Astrocyte (in vitro differentiated cells and primary cell): ENCODE measurements around the gene OR11H7. TPM values are rescaled to one million over a fixed set of nuclear protein-coding genes. Genes with fewer than 3 reads are reported as not detected.
"Not testable (repeated sequence)": the region's sequence is repeated elsewhere in the genome, so short reads cannot be mapped to it uniquely, and the experiment has no call there.

Experiments used
- DNase-seq: peaks from one replicate; pipeline ENCODE4 v3.0.0-alpha.2; 2010; ENCODE audit warnings: low read depth
- FAIRE-seq: peaks from 2 replicates; lab custom pipeline; 2011; peaks lifted over from hg19 to GRCh38; lab: Jason Lieb, UNC
- H2AFZ ChIP-seq: 2 replicates; pipeline ENCODE4 v1.6.0; 2012; ENCODE audit warnings: low read depth, low read length, inconsistent platforms
- H3K27ac ChIP-seq: 2 replicates; pipeline ENCODE4 v1.5.1; 2011; ENCODE audit warnings: low read depth, low read length, inconsistent platforms
- H3K27me3 ChIP-seq: 2 replicates; pipeline ENCODE4 v1.6.0; 2011; ENCODE audit warnings: low read length, inconsistent platforms; ENCODE audit not compliant: insufficient read depth
- H3K36me3 ChIP-seq: 2 replicates; pipeline ENCODE4 v1.5.1; 2011; ENCODE audit warnings: low read length, inconsistent platforms; ENCODE audit not compliant: insufficient read depth
- H3K4me1 ChIP-seq: 2 replicates; pipeline ENCODE4 v1.5.1; 2011; ENCODE audit warnings: low read length, inconsistent platforms; ENCODE audit not compliant: insufficient read depth
- H3K4me2 ChIP-seq: 2 replicates; pipeline ENCODE4 v1.6.0; 2012; ENCODE audit warnings: low read length, inconsistent platforms
- H3K4me3 ChIP-seq: 2 replicates; pipeline ENCODE4 v1.5.1; 2011; ENCODE audit warnings: low read depth, mild to moderate bottlenecking, low read length, inconsistent platforms; ENCODE audit not compliant: insufficient read depth
- H3K79me2 ChIP-seq: 2 replicates; pipeline ENCODE4 v1.6.0; 2012; ENCODE audit warnings: mild to moderate bottlenecking, low read length, inconsistent platforms; ENCODE audit not compliant: insufficient read depth
- H3K9ac ChIP-seq: 2 replicates; pipeline ENCODE4 v1.6.0; 2012; ENCODE audit warnings: mild to moderate bottlenecking, low read length, inconsistent platforms
- H3K9me3 ChIP-seq: 2 replicates; pipeline ENCODE4 v1.5.1; 2012; ENCODE audit warnings: low read depth, mild to moderate bottlenecking, low read length, inconsistent platforms; ENCODE audit not compliant: insufficient read depth
- H4K20me1 ChIP-seq: 2 replicates; pipeline ENCODE4 v1.6.0; 2012; ENCODE audit warnings: low read length, inconsistent platforms; ENCODE audit not compliant: insufficient read depth
- H3K27ac Mint-ChIP-seq: one replicate; pipeline ENCODE4 v1.8.0; 2021; ENCODE audit warnings: mild to moderate bottlenecking, mixed read lengths; ENCODE audit not compliant: unreplicated experiment
- H3K27me3 Mint-ChIP-seq: one replicate; pipeline ENCODE4 v1.8.0; 2021; ENCODE audit warnings: low read depth, mixed read lengths; ENCODE audit not compliant: unreplicated experiment
- H3K36me3 Mint-ChIP-seq: one replicate; pipeline ENCODE4 v1.8.0; 2021; ENCODE audit warnings: low read depth, mixed read lengths; ENCODE audit not compliant: unreplicated experiment
- H3K4me1 Mint-ChIP-seq: one replicate; pipeline ENCODE4 v1.8.0; 2021; ENCODE audit warnings: low read depth, mixed read lengths; ENCODE audit not compliant: unreplicated experiment
- H3K4me3 Mint-ChIP-seq: one replicate; pipeline ENCODE4 v1.8.0; 2021; ENCODE audit warnings: mild to moderate bottlenecking, moderate library complexity, mixed read lengths; ENCODE audit not compliant: unreplicated experiment
- H3K9me3 Mint-ChIP-seq: one replicate; pipeline ENCODE4 v1.8.0; 2021; ENCODE audit warnings: mild to moderate bottlenecking, mixed read lengths; ENCODE audit not compliant: unreplicated experiment
- CTCF ChIP-seq: IDR thresholded peaks from 2 replicates; pipeline ENCODE4 v1.5.1; 2011; ENCODE audit warnings: low read depth, mild to moderate bottlenecking, inconsistent platforms, low read length, moderate library complexity; ENCODE audit not compliant: insufficient read depth
- EZH2 ChIP-seq: IDR thresholded peaks from 2 replicates; pipeline ENCODE4 v1.6.1; 2012; ENCODE audit warnings: mild to moderate bottlenecking, low read length, inconsistent platforms; ENCODE audit not compliant: insufficient read depth
- total RNA-seq: library from RNA; stranded (reverse); gene quantifications from 2 replicates; pipeline ENCODE4 v1.2.1, GENCODE V29; 2021

The OR11H7 gene
- total RNA-seq, 1 donor from 2014 or later: not detected

DNA sequence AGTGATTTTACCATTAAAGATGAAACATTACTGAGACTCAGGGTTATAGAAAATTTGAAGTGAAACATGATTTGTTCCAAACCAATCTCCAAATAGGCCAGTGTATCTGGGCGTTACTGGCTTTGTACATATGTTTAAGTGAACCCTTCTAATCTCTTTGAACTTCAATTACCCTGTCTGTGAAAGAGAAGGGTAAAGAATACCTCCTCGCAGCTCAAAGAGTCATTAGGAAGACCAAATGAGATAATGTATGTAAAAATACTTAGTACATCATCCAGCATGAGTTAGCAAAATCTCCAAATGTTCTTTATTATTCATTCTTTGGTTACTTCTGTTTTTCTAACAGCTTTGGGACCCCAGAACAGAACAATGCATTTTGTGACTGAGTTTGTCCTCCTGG lies 5.4 kb upstream of the OR11H7 start, which contains the start of gene OR11H6:
Gene OR11H6 (plus strand): TSS at position 301 of the 400 bp plus-strand sequence. CDS start 0 bp downstream, at position 301.
- H3K27me3 ChIP-seq: no peaks in the 10 kb centered on the region
- no peak for FAIRE-seq

DNA sequence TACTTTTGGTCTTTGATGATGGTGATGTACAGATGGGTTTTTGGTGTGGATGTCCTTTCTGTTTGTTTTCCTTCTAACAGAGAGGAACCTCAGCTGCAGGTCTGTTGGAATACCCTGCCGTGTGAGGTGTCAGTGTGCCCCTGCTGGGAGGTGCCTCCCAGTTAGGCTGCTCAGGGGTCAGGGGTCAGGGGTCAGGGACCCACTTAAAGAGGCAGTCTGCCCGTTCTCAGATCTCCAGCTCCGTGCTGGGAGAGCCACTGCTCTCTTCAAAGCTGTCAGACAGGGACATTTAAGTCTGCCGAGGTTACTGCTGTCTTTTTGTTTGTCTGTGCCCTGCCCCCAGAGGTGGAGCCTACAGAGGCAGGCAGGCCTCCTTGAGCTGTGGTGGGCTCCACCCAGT lies 6.6 kb downstream of the OR11H7 start:
- not testable (repeated sequence) for H3K4me3 ChIP-seq, H3K27me3 ChIP-seq, H3K27ac Mint-ChIP-seq, H3K79me2 ChIP-seq, H2AFZ ChIP-seq, H3K9me3 Mint-ChIP-seq, H3K36me3 ChIP-seq, FAIRE-seq, H3K4me1 ChIP-seq, DNase-seq, H3K9ac ChIP-seq, H4K20me1 ChIP-seq, H3K27ac ChIP-seq, H3K4me1 Mint-ChIP-seq, H3K27me3 Mint-ChIP-seq, H3K4me2 ChIP-seq, H3K4me3 Mint-ChIP-seq, H3K9me3 ChIP-seq, H3K36me3 Mint-ChIP-seq

More for the DNA sequence above, 5.4 kb upstream of the OR11H7 start, which contains the start of gene OR11H6:
- no peaks in the 10 kb centered on the region for H3K4me1 ChIP-seq
- no peak within 1 kb of the TSS for H3K4me3 ChIP-seq
- H2AFZ ChIP-seq: no peak within 1 kb of the TSS
- no peaks in the 10 kb centered on the region for H4K20me1 ChIP-seq
- peaks cover 7% of the 10 kb centered on the region for H3K9me3 Mint-ChIP-seq
- H3K36me3 ChIP-seq: no peaks in the 10 kb centered on the region
- H3K27me3 Mint-ChIP-seq: no peaks in the 10 kb centered on the region
- no peak for TF ChIP-seq EZH2
- no peak for TF ChIP-seq CTCF
- DNase-seq: no peak
- no peak within 1 kb of the TSS for H3K9ac ChIP-seq
- H3K79me2 ChIP-seq: no peaks in the 10 kb centered on the region
- H3K4me2 ChIP-seq: no peak within 1 kb of the TSS
- no peak within 1 kb of the TSS for H3K27ac Mint-ChIP-seq
- no peak within 1 kb of the TSS for H3K27ac ChIP-seq
- H3K9me3 ChIP-seq: peaks cover 10% of the 10 kb centered on the region
- H3K36me3 Mint-ChIP-seq: no peaks in the 10 kb centered on the region
- no peaks in the 10 kb centered on the region for H3K4me1 Mint-ChIP-seq
- H3K4me3 Mint-ChIP-seq: no peak within 1 kb of the TSS

DNA sequence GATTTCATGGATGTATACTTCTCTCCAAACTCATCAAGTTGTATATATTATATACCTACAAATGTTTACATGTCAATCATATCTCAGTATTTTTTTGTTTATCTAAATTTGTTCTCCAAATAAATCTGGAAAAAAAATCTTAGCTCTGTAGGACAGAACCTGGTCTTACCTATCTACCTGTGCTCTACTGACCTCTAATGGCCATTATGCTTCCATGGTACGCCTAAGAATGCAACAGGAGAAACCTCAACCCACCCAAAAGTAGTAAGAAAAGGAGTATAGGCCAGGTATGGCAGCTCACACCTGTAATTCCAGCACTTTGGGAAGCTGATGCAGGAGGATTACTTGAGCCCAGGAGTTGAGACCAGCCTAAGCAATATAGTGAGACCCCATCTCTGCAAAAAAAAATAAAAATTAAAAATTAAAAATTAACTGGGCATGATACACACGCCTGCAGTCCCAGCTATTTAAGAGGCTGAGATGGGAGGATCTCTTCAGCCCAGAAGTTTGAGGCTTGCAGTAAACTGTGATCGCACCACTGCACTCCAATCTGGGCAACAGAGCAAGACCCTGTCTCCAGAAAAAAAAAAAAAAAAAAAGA lies 19.0 kb downstream of the OR11H7 start:
- Histone ChIP-seq H2AFZ (no peak overlapping the region), H3K27ac (no peak overlapping the region), H3K4me3 (no peak overlapping the region), H3K4me2 (no peak overlapping the region), H3K9ac (no peak overlapping the region), H3K36me3 (no peaks in the 10 kb centered on the region), H3K27me3 (no peaks in the 10 kb centered on the region), H3K9me3 (no peaks in the 10 kb centered on the region), H3K79me2 (no peaks in the 10 kb centered on the region), H4K20me1 (no peaks in the 10 kb centered on the region), H3K4me1 (no peaks in the 10 kb centered on the region)
- Mint-ChIP-seq H3K36me3 (no peaks in the 10 kb centered on the region), H3K9me3 (peaks cover 9% of the 10 kb centered on the region), H3K27ac (no peak overlapping the region), H3K27me3 (no peaks in the 10 kb centered on the region), H3K4me1 (no peaks in the 10 kb centered on the region), H3K4me3 (no peak overlapping the region)
- DNase-seq (no peak), FAIRE-seq (no peak)
- TF ChIP-seq EZH2: no peak
- TF ChIP-seq CTCF: no peak
